K562 (cell line): ENCODE results near the gene ZYG11A. TPM values are rescaled to one million over a fixed set of nuclear protein-coding genes. Genes with fewer than 3 reads are reported as not detected.

Experiments used
- ATAC-seq: fragments of 200-7000 bp; cut with Tn5 transposase; 3 replicates; pipeline ENCODE4 v1.9.1; 2020; ENCODE audit warnings: moderate library complexity
- BruUV-seq: library from RNA; stranded (reverse); fragments of 400-500 nt; replicated peaks from 2 replicates; lab custom pipeline; 2021; lab: Mats Ljungman, UMichigan
- CTCF ChIA-PET: fragments of 300-600 bp; formaldehyde crosslinking; extraction: SDS; loops from one replicate; lab custom pipeline; 2021; ENCODE audit warnings: low intra/inter-chr PET ratio; lab: Yijun Ruan, JAX
- POLR2A ChIA-PET: fragments of 300-600, 350-650 bp; sonication (Branson Sonifier 250); formaldehyde crosslinking; extraction: SDS; loops from one replicate; lab custom pipeline; 2021; ENCODE audit warnings: antibody characterized with exemption, inconsistent platforms; lab: Yijun Ruan, JAX
- DNase-seq, 4 experiments: peaks; one replicate each; pipeline versions ENCODE4 v3.0.0 to v3.0.0-alpha.2; 2011 to 2018; ENCODE audit warnings: low spot score in 3 of 4, mixed read lengths in 3 of 4; ENCODE audit errors: extremely low read depth in 1 of 4
- FAIRE-seq: peaks from 2 replicates; lab custom pipeline; 2011; peaks lifted over from hg19 to GRCh38; lab: Jason Lieb, UNC
- H2AFZ ChIP-seq: 2 replicates; pipeline ENCODE4 v1.6.0; 2011; ENCODE audit warnings: low read depth, low read length, control low read depth, inconsistent platforms
- H3K27ac ChIP-seq: fragments of 200-600 bp; 3 replicates; pipeline ENCODE4 v1.8.0; 2011; ENCODE audit warnings: low read depth, mild to moderate bottlenecking, control low read depth, inconsistent platforms, low read length, moderate library complexity, mixed read lengths; ENCODE audit errors: extremely low read depth
- H3K27me3 ChIP-seq, 2 experiments: fragments of 300-600 bp in 1 of 2; 2 replicates in 1 of 2; 3 replicates in 1 of 2; pipeline versions ENCODE4 v1.6.0 to v1.8.0; 2011; ENCODE audit warnings: inconsistent platforms in 2 of 2, low read length in 2 of 2, mild to moderate bottlenecking in 1 of 2, mixed read lengths in 1 of 2, moderate library complexity in 1 of 2; ENCODE audit not compliant: control insufficient read depth in 2 of 2, insufficient read depth in 2 of 2
- H3K36me3 ChIP-seq: fragments of 300-600 bp; 3 replicates; pipeline ENCODE4 v1.8.0; 2011; ENCODE audit warnings: mild to moderate bottlenecking, low read length, inconsistent platforms; ENCODE audit not compliant: control insufficient read depth, insufficient read depth
- H3K4me1 ChIP-seq, 2 experiments: fragments of 200-600 bp in 1 of 2; replicated peaks in 1 of 2; 2 replicates in 1 of 2; 3 replicates in 1 of 2; pipeline versions ENCODE4 v1.5.1 to v1.8.0; 2011; ENCODE audit warnings: inconsistent platforms in 2 of 2, low read length in 2 of 2, mild to moderate bottlenecking in 1 of 2, mixed read lengths in 1 of 2, moderate library complexity in 1 of 2; ENCODE audit not compliant: control insufficient read depth in 2 of 2, insufficient read depth in 2 of 2
- H3K4me2 ChIP-seq: 2 replicates; pipeline ENCODE4 v1.6.1; 2011; ENCODE audit warnings: low read length, control low read depth, inconsistent platforms, mixed read lengths; ENCODE audit not compliant: insufficient read depth
- H3K4me3 ChIP-seq: fragments of 200-600 bp; sonication (generic), shearing (Covaris generic); 2 replicates; pipeline ENCODE4 v1.5.1; 2016; ENCODE audit warnings: control low read depth, inconsistent platforms
- H3K79me2 ChIP-seq: fragments of 200-600 bp; 3 replicates; pipeline ENCODE4 v1.8.0; 2011; ENCODE audit warnings: low read length, inconsistent platforms; ENCODE audit not compliant: control insufficient read depth, insufficient read depth
- H3K9ac ChIP-seq, 2 experiments: 2 replicates each; pipeline versions ENCODE4 v1.6.0 to v1.6.1; 2011; ENCODE audit warnings: low read depth in 2 of 2, low read length in 2 of 2, control low read depth in 1 of 2, inconsistent platforms in 1 of 2, mild to moderate bottlenecking in 1 of 2, mixed read lengths in 1 of 2; ENCODE audit not compliant: insufficient read depth in 1 of 2
- H3K9me1 ChIP-seq: one replicate; pipeline ENCODE4 v1.6.0; 2011; ENCODE audit warnings: inconsistent platforms, mild to moderate bottlenecking, low read length, moderate library complexity; ENCODE audit not compliant: control insufficient read depth, insufficient read depth
- H3K9me3 ChIP-seq: replicated peaks from 2 replicates; pipeline ENCODE4 v1.5.1; 2011; ENCODE audit warnings: low read depth, low read length, inconsistent platforms; ENCODE audit not compliant: control insufficient read depth, insufficient read depth
- H4K20me1 ChIP-seq: replicated peaks from 2 replicates; pipeline ENCODE4 v1.6.1; 2011; ENCODE audit warnings: low read length, inconsistent platforms, mixed read lengths; ENCODE audit not compliant: control insufficient read depth, insufficient read depth
- ARID2 ChIP-seq: fragments of 450-650 bp; IDR thresholded peaks from 2 replicates; pipeline ENCODE4 v1.6.1; 2017; ENCODE audit warnings: antibody characterized with exemption, mild to moderate bottlenecking
- ARID3A ChIP-seq: IDR thresholded peaks from 2 replicates; pipeline ENCODE4 v1.6.1; 2012; ENCODE audit warnings: low read depth, low read length, improper control_type of control experiment, borderline replicate concordance
- ATF7 ChIP-seq: fragments of 450-650 bp; IDR thresholded peaks from 2 replicates; pipeline ENCODE4 v1.7.1; 2014; ENCODE audit warnings: mild to moderate bottlenecking, moderate library complexity
- BCL6 ChIP-seq: fragments of 250-450 bp; sonication (Bioruptor Pico); IDR thresholded peaks from 2 replicates; pipeline ENCODE4 v1.4.0; 2020
- HES1 ChIP-seq: fragments of 450-650 bp; IDR thresholded peaks from 2 replicates; pipeline ENCODE4 v1.6.1; 2016; ENCODE audit warnings: low read depth, mild to moderate bottlenecking, moderate library complexity
- POLR2H ChIP-seq: IDR thresholded peaks from 2 replicates; pipeline ENCODE4 v1.6.1; 2016; ENCODE audit warnings: missing genetic modification characterization, low read depth, mild to moderate bottlenecking, control low read depth, missing compliant biosample characterization, moderate library complexity
- PRDM10 ChIP-seq: fragments of 450-650 bp; IDR thresholded peaks from 2 replicates; pipeline ENCODE4 v1.6.1; 2018; ENCODE audit not compliant: partially characterized antibody
- RBBP5 ChIP-seq: fragments of 200-600 bp; sonication (generic); IDR thresholded peaks from 2 replicates; pipeline ENCODE4 v1.6.1; 2012; ENCODE audit warnings: borderline replicate concordance, mild to moderate bottlenecking, low read length, control low read depth, inconsistent platforms; ENCODE audit not compliant: insufficient read depth, poor library complexity, severe bottlenecking
- SMARCC2 ChIP-seq: fragments of 450-650 bp; IDR thresholded peaks from 2 replicates; pipeline ENCODE4 v1.6.1; 2017; ENCODE audit warnings: antibody characterized with exemption, moderate library complexity, mild to moderate bottlenecking, low read depth
- SP1 ChIP-seq: sonication (generic); formaldehyde crosslinking; IDR thresholded peaks from 2 replicates; pipeline ENCODE4 v1.8.1; 2022; ENCODE audit warnings: mild to moderate bottlenecking, missing genetic modification reagents
- YBX1 ChIP-seq: fragments of 450-650 bp; IDR thresholded peaks from 2 replicates; pipeline ENCODE4 v1.7.1; 2016; ENCODE audit warnings: mild to moderate bottlenecking
- ZBTB17 ChIP-seq: fragments of 450-650 bp; formaldehyde crosslinking; IDR thresholded peaks from 2 replicates; pipeline ENCODE4 v1.4.0; 2020; ENCODE audit warnings: mild to moderate bottlenecking
- ZBTB33 ChIP-seq: sonication (generic); formaldehyde crosslinking; IDR thresholded peaks from 2 replicates; pipeline ENCODE4 v1.8.1; 2023; ENCODE audit warnings: mild to moderate bottlenecking, missing genetic modification reagents
- ZNF696 ChIP-seq: fragments of 250-450 bp; sonication (Bioruptor Pico); conservative IDR thresholded peaks from 2 replicates; pipeline ENCODE4 v1.4.0; 2020; ENCODE audit warnings: mild to moderate bottlenecking, moderate library complexity
- WGBS: fragments of 100-300 bp; shearing (Covaris generic); methylation state at CpG from one replicate; pipeline ENCODE4 v1.1.6; 2016; ENCODE audit warnings: low coverage, mixed read lengths; ENCODE audit not compliant: insufficient coverage; ENCODE audit errors: missing lambda C conversion rate; 5-methylcytosine and 5-hydroxymethylcytosine counted together
- in situ Hi-C: fragments of 300-500 bp; cut with MboI; formaldehyde crosslinking; loops from 4 replicates; pipeline ENCODE4 v1.15.0; 2018; ENCODE audit warnings: inconsistent platforms, mixed read lengths
- intact Hi-C: fragments of 100-400 bp; cut with micrococcal nuclease; formaldehyde crosslinking; loops from 2 replicates; pipeline ENCODE4 v1.14.2; 2022
- polyA plus RNA-seq, 8 experiments: library from polyadenylated mRNA; depleted of rRNA in 4 of 8; stranded (reverse) in 5 of 8; unstranded in 3 of 8; fragments of >200 nt; fragmentation: Nextera tagmentation in 2 of 8; fragmentation: Illumina TruSeq in 1 of 8; extraction: Ambion mirVana in 2 of 8; extraction: Trizol in 1 of 8; gene quantifications; 2 replicates each; pipeline versions ENCODE4 v1.2.1 to v1.2.3, GENCODE V29; 2011 to 2014; ENCODE audit warnings: inconsistent platforms in 1 of 8, missing spikeins in 1 of 8
- total RNA-seq, 7 experiments: library from RNA; depleted of rRNA in 6 of 7; stranded (reverse); fragments of >200 nt in 6 of 7; fragmentation: Illumina TruSeq in 2 of 7; extraction: Trizol in 2 of 7; gene quantifications; 2 replicates each; pipeline versions ENCODE4 v1.2.1 to v1.2.3, GENCODE V29; 2011 to 2021; ENCODE audit warnings: low replicate concordance in 1 of 7

Gene ZYG11A
- total and polyA plus RNA-seq, 9 of the 15 experiments (the other 6 are each of a cell fraction or from before 2014, with no cell fraction given) = 4.5 to 21.9 (median 14.0) TPM

- Histone ChIP-seq H3K9me1 (no peaks in the 10 kb centered on the region), H3K27me3 (no peaks in the 10 kb centered on the region; a peak in 1 of 5 replicates), H3K4me2 (no peak overlapping the region), H3K27ac (no peak overlapping the region), H2AFZ (no peak overlapping the region), H3K4me3 (no peak overlapping the region), H3K9me3 (no peaks in the 10 kb centered on the region), H3K36me3 (no peaks in the 10 kb centered on the region), H4K20me1 (no peaks in the 10 kb centered on the region), H3K4me1 (peaks cover 2 to 21% of the 10 kb centered on the region in 2 experiments; a peak in 2 of 5 replicates), H3K9ac (no peak overlapping the region), H3K79me2 (peaks cover 2% of the 10 kb centered on the region; the same call in 1 of the 3 replicates)
- DNase-seq (no peak), FAIRE-seq (no peak), ATAC-seq (no peak)
- POLR2A ChIA-PET = interaction anchor here (1.2 kb wide), 1 partner anchor 11 kb away, joined by 4 read pairs; no protein-coding TSS in a partner anchor
- no TSS peak for BruUV-seq
- WGBS = 48% methylated on average over 4 of the region's 4 CpGs
- intact Hi-C loops = no loop called here
- in situ Hi-C loops = no loop called here
- CTCF ChIA-PET = no interaction called here
- TF ChIP-seq ARID3A = no peak
- TF ChIP-seq HES1 = no peak
- TF ChIP-seq BCL6 = no peak
- no peak for TF ChIP-seq ZNF696 (CRISPR knock-in tag)
- no peak for TF ChIP-seq POLR2H (tag)
- TF ChIP-seq ATF7 = no peak
- no peak for TF ChIP-seq ZBTB33
- no peak for TF ChIP-seq SP1 (CRISPR knock-in tag)
- no peak for TF ChIP-seq YBX1
- no peak for TF ChIP-seq ZBTB17
- no peak for TF ChIP-seq SMARCC2
- TF ChIP-seq ARID2 = no peak
- TF ChIP-seq PRDM10 = no peak
- no peak for TF ChIP-seq RBBP5
Observed at GRCh38 chr1:52929019-52929418, 86.5 kb downstream of the ZYG11A start.
